ENCODE data around the gene KRTAP10-4.

GRCh38 chr21:44579056-44579832, 5.7 kb downstream of the KRTAP10-4 start:
- TF ChIP-seq EZH2 (IDR thresholded peaks at IDR 0.05; ENCODE audit: insufficient read depth, poor library complexity, severe bottlenecking) (no peak), EZH2phosphoT487 (IDR thresholded peaks at IDR 0.05; ENCODE audit: insufficient read depth, low read depth) (no peak)

Measured in GM23248 (cell line).